Ishikawa (cell line): ENCODE measurements around the gene CNTNAP2.

Source experiments
- CEBPB ChIP-seq: IDR thresholded peaks from 2 replicates; pipeline ENCODE4 v1.6.1; 2012
- CREB1 ChIP-seq: IDR thresholded peaks from 2 replicates; pipeline ENCODE4 v1.6.1; 2012; ENCODE audit warnings: low read depth
- EGR1 ChIP-seq: IDR thresholded peaks from 2 replicates; pipeline ENCODE4 v1.6.1; 2012
- EP300 ChIP-seq: IDR thresholded peaks from 2 replicates; pipeline ENCODE4 v1.6.1; 2012; ENCODE audit warnings: borderline replicate concordance
- FOXM1 ChIP-seq: IDR thresholded peaks from 2 replicates; pipeline ENCODE4 v1.6.1; 2012; ENCODE audit warnings: low read depth, borderline replicate concordance
- MAX ChIP-seq: IDR thresholded peaks from 2 replicates; pipeline ENCODE4 v1.6.1; 2012
- NFIC ChIP-seq: IDR thresholded peaks from 2 replicates; pipeline ENCODE4 v1.6.1; 2012
- RAD21 ChIP-seq: IDR thresholded peaks from 2 replicates; pipeline ENCODE4 v1.6.1; 2012; ENCODE audit warnings: low read depth
- REST ChIP-seq: IDR thresholded peaks from 2 replicates; pipeline ENCODE4 v1.6.1; 2012; ENCODE audit warnings: low read depth, mild to moderate bottlenecking
- TAF1 ChIP-seq: IDR thresholded peaks from 2 replicates; pipeline ENCODE4 v1.6.1; 2012; ENCODE audit warnings: low read depth, mild to moderate bottlenecking
- TCF12 ChIP-seq: IDR thresholded peaks from 2 replicates; pipeline ENCODE4 v1.6.1; 2012; ENCODE audit warnings: low read depth
- TEAD4 ChIP-seq: IDR thresholded peaks from 2 replicates; pipeline ENCODE4 v1.6.1; 2012
- USF1 ChIP-seq: IDR thresholded peaks from 2 replicates; pipeline ENCODE4 v1.6.1; 2012
- YY1 ChIP-seq: IDR thresholded peaks from 2 replicates; pipeline ENCODE4 v1.6.1; 2012; ENCODE audit warnings: low read depth
- ZBTB7A ChIP-seq: IDR thresholded peaks from 2 replicates; pipeline ENCODE4 v1.6.1; 2012; ENCODE audit warnings: low read depth

CNTNAP2 gene

GRCh38 chr7:146902728-146903127 lies 786.1 kb downstream of the CNTNAP2 start:
- no peak for TF ChIP-seq CEBPB
- TF ChIP-seq ZBTB7A, result no peak
- TF ChIP-seq TEAD4, result no peak
- no peak for TF ChIP-seq REST
- TF ChIP-seq RAD21, result no peak
- no peak for TF ChIP-seq MAX
- TF ChIP-seq EP300, result no peak
- no peak for TF ChIP-seq USF1
- no peak for TF ChIP-seq YY1
- TF ChIP-seq TAF1, result no peak
- no peak for TF ChIP-seq NFIC

GRCh38 chr7:146922782-146923181 lies 806.2 kb downstream of the CNTNAP2 start:
- no peak for TF ChIP-seq MAX

- no peak for TF ChIP-seq RAD21
- TF ChIP-seq MAX, result no peak
- no peak for TF ChIP-seq USF1
- TF ChIP-seq ZBTB7A, result no peak
- TF ChIP-seq TCF12, result no peak
- no peak for TF ChIP-seq NFIC
- TF ChIP-seq CREB1, result no peak
- no peak for TF ChIP-seq CEBPB
- no peak for TF ChIP-seq FOXM1
- no peak for TF ChIP-seq EP300
- TF ChIP-seq EGR1, result no peak
- no peak for TF ChIP-seq REST
Measured at GRCh38 chr7:146926841-146927240, 810.2 kb downstream of the CNTNAP2 start.

GRCh38 chr7:146937836-146938235 lies 821.2 kb downstream of the CNTNAP2 start:
- TF ChIP-seq EGR1 (no peak), EP300 (no peak), CEBPB (no peak), CREB1 (no peak), ZBTB7A (no peak), TCF12 (no peak)

- no peak for TF ChIP-seq MAX
- no peak for TF ChIP-seq YY1
- TF ChIP-seq TEAD4, result no peak
- no peak for TF ChIP-seq EP300
- TF ChIP-seq CREB1, result no peak
- no peak for TF ChIP-seq USF1
- TF ChIP-seq REST, result no peak
- TF ChIP-seq TAF1, result no peak
- TF ChIP-seq TCF12, result no peak
- TF ChIP-seq NFIC, result no peak
- no peak for TF ChIP-seq ZBTB7A
- no peak for TF ChIP-seq RAD21
Measured at GRCh38 chr7:146943483-146943882, 826.9 kb downstream of the CNTNAP2 start.
